Activated CD4-positive, alpha-beta T cell treated with anti-CD3 and anti-CD28 coated beads for 36 hours (primary cell): Measurements from ENCODE around the gene SLC24A3. TPM values are rescaled to one million over a fixed set of nuclear protein-coding genes. Genes with fewer than 3 reads are reported as not detected.

Source experiments
- ATAC-seq: fragments of 200-7000 bp; cut with Tn5 transposase; one replicate; pipeline ENCODE4 v1.10.0; 2021; ENCODE audit warnings: mild to moderate bottlenecking, moderate library complexity
- CTCF ChIA-PET: fragments of 350-600 bp; sonication (Branson Sonifier 250); formaldehyde crosslinking; loops from one replicate; lab custom pipeline; 2021; ENCODE audit warnings: antibody characterized with exemption; lab: Charles Lee
- POLR2A ChIA-PET: fragments of 350-600 bp; sonication (Branson Sonifier 250); formaldehyde crosslinking; loops from one replicate; lab custom pipeline; 2021; ENCODE audit warnings: antibody characterized with exemption, inconsistent platforms; lab: Charles Lee
- DNase-seq: peaks from one replicate; pipeline ENCODE4 v3.0.0-alpha.2; 2020
- H3K27ac Mint-ChIP-seq: one replicate; pipeline ENCODE4 v1.8.0; 2021; ENCODE audit warnings: mixed read lengths
- H3K27me3 Mint-ChIP-seq: one replicate; pipeline ENCODE4 v1.8.0; 2021; ENCODE audit warnings: mixed read lengths
- H3K36me3 Mint-ChIP-seq: one replicate; pipeline ENCODE4 v1.8.0; 2021; ENCODE audit warnings: low read depth, mixed read lengths
- H3K4me1 Mint-ChIP-seq: one replicate; pipeline ENCODE4 v1.8.0; 2021; ENCODE audit warnings: mixed read lengths
- H3K4me3 Mint-ChIP-seq: one replicate; pipeline ENCODE4 v1.8.0; 2021; ENCODE audit warnings: mild to moderate bottlenecking, moderate library complexity, mixed read lengths
- H3K9me3 Mint-ChIP-seq: one replicate; pipeline ENCODE4 v1.8.0; 2021; ENCODE audit warnings: low read depth, mixed read lengths
- intact Hi-C, 2 experiments: fragments of 100-400 bp; cut with DNase I in 1 of 2; cut with micrococcal nuclease in 1 of 2; formaldehyde crosslinking; loops; one replicate each; pipeline versions ENCODE4 v1.14.2 to v1.15.1; 2022 to 2024; cut with DNase I, micrococcal nuclease
- total RNA-seq, 2 experiments: library from RNA; stranded (reverse); gene quantifications; one replicate each; pipeline ENCODE4 v1.2.3, GENCODE V29; 2021

Gene SLC24A3
- total RNA-seq, 2 experiments from 2014 or later, result not detected

DNA sequence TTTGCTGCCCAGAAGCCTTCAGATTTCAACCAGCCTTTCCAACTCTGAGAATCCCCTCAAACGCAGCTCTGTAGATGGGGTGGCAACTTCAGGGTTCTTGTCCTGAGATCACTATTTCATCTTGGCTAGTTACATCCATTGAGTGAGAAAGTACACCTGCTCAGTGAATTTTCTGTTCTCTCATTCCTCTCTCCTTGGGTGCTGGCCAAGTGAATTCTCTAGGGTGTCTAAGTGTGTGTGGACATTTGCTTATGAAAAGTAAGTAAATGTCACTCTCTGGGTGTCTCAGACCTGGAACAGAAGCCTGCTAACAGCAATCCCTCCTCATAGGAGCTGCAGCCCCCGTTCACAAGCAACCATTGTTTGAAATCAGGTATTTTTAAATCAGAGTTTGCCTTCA is 549.4 kb downstream of the SLC24A3 start:
- POLR2A ChIA-PET, result no interaction called here
- CTCF ChIA-PET, result no interaction called here
- no peak overlapping the region for H3K27ac Mint-ChIP-seq
- DNase-seq (no peak), ATAC-seq (no peak)
- H3K36me3 Mint-ChIP-seq, result no peaks in the 10 kb centered on the region
- intact Hi-C loops, result no loop called here
- peaks cover 22% of the 10 kb centered on the region for H3K27me3 Mint-ChIP-seq
- no peaks in the 10 kb centered on the region for H3K9me3 Mint-ChIP-seq
- peaks cover 3% of the 10 kb centered on the region for H3K4me1 Mint-ChIP-seq
- no peak overlapping the region for H3K4me3 Mint-ChIP-seq

DNA sequence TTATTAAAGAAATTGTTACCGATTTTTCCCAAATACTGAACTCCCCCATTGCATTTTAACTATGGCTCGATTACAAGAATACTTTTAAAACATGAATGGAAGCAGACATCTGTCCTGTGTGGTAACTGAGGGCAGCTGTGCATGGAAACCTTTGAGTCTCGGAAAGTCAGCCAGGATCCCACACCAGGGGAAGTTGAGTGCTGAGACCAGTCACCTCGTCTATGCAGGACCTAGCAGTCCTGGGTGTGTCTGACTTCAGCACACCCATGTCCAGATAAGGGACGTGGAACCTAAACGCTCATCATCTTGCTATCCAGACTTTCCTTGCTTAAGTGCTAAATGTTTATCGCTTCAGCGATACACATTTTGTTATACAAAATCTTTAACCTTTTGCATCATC is 551.8 kb downstream of the SLC24A3 start:
- intact Hi-C loops, result no loop called here

DNA sequence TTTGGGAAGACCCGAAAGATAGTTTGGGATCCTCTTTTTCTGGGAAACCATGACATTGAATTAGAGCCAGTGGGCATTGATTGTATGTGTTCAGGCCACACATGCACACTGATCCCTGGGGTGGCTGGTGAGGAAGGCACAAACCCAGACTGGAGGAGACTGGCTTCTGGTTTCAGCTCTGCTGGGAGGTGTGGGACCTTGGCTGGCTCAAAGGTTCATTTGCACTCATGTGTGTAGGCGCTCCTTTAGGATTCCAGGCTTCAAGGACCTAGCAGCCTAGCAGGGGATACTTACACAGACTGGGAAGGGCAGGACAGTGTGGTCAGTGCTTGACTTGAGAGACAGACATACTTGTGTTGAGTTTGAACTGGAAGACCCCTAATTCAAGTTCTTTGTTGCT is 552.8 kb downstream of the SLC24A3 start:
- no peak for DNase-seq
- Mint-ChIP-seq H3K27me3 (peaks cover 14% of the 10 kb centered on the region), H3K27ac (no peak overlapping the region), H3K36me3 (no peaks in the 10 kb centered on the region), H3K4me3 (no peak overlapping the region), H3K9me3 (no peaks in the 10 kb centered on the region), H3K4me1 (no peaks in the 10 kb centered on the region)
- ATAC-seq, result no peak
- ChIA-PET CTCF (no interaction called here), POLR2A (no interaction called here)
- intact Hi-C loops, result no loop called here

More for the DNA sequence above, 551.8 kb downstream of the SLC24A3 start:
- Mint-ChIP-seq H3K36me3 (no peaks in the 10 kb centered on the region), H3K9me3 (no peaks in the 10 kb centered on the region), H3K4me1 (no peaks in the 10 kb centered on the region), H3K4me3 (no peak overlapping the region), H3K27ac (no peak overlapping the region), H3K27me3 (peaks cover 16% of the 10 kb centered on the region)
- CTCF ChIA-PET, result no interaction called here
- ATAC-seq (no peak), DNase-seq (no peak)
- POLR2A ChIA-PET, result no interaction called here

DNA sequence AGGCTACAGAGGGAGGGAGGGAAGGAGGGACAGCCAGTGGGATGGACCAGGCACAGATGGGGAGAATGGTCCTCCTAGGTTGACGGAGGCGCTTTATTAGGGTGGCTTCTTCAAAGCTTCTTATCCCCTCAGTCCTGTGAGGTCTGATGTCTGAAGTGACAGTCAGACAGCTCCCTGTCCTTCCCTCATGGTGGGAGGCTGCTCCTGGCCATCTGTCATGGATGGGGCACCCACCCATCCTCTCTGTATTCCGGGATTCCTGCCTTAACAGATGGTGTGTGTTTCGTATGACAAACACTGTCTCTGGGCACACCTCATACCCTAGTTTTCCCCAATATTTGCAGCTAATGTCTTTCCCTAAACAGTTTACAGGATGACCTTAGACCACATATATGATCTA is 553.5 kb downstream of the SLC24A3 start:
- Mint-ChIP-seq H3K27me3 (peaks cover 11% of the 10 kb centered on the region), H3K36me3 (no peaks in the 10 kb centered on the region), H3K27ac (no peak overlapping the region), H3K4me1 (no peaks in the 10 kb centered on the region), H3K9me3 (no peaks in the 10 kb centered on the region), H3K4me3 (no peak overlapping the region)
- POLR2A ChIA-PET, result no interaction called here
- CTCF ChIA-PET, result no interaction called here
- DNase-seq (no peak), ATAC-seq (no peak)
- intact Hi-C loops, result no loop called here

DNA sequence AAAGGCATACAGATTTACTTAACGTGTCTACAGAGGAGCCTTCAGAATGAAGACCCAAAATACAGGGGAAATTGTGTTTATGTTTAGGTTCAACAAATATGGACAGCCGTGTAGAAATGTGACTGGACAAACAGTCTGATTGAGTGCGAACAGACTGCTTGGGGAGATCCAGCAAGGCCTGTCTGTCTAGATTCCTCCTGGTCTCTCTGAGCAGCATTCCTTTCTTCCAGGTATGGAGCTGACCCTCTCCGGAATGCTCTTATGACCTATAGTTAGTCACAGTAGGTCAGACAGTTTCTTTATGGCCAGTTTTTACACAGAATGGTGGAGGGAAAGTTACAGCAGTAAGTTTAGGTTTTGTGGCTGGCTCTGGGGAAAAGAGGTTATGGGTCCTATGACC is 554.6 kb downstream of the SLC24A3 start:
- ChIA-PET CTCF (no interaction called here), POLR2A (no interaction called here)
- intact Hi-C loops, result no loop called here
- H3K36me3 Mint-ChIP-seq, result no peaks in the 10 kb centered on the region
- DNase-seq (no peak), ATAC-seq (no peak)
- no peaks in the 10 kb centered on the region for H3K9me3 Mint-ChIP-seq
- H3K4me1 Mint-ChIP-seq, result no peaks in the 10 kb centered on the region
- no peak overlapping the region for H3K27ac Mint-ChIP-seq
- peaks cover 16% of the 10 kb centered on the region for H3K27me3 Mint-ChIP-seq
- H3K4me3 Mint-ChIP-seq, result no peak overlapping the region

DNA sequence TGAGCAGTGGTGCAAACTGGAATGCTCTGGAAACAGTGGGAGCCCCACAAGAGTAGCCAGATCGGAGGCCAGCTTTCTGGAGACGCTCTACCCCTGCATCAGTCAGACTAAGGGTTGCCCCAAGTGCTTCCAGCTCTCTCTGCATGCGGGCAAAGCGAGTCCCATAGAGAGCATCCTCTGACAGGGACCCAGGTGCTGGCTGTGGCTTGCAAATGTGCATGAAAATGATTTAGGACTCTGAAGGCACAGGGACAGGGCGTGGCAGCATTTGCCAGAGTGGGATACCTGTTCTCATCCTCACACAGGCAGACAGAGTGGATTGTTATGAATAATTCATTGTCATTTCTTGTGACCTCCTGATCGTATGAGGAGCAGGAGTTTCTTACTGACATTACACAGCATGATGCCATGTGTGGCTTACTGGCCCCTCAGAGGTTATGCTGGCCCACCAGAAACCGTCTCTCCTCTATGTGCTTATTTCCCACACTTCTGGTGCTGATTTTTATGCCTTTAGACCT is 555.9 kb downstream of the SLC24A3 start:
- no peaks in the 10 kb centered on the region for H3K4me1 Mint-ChIP-seq
- peaks cover 15% of the 10 kb centered on the region for H3K27me3 Mint-ChIP-seq
- no peaks in the 10 kb centered on the region for H3K9me3 Mint-ChIP-seq
- ChIA-PET POLR2A (no interaction called here), CTCF (interaction anchor here (1.9 kb wide), 1 partner anchor 229 kb away, joined by 4 read pairs; no protein-coding TSS in a partner anchor)
- no peaks in the 10 kb centered on the region for H3K36me3 Mint-ChIP-seq
- no peak overlapping the region for H3K27ac Mint-ChIP-seq
- intact Hi-C loops, result no loop called here
- no peak overlapping the region for H3K4me3 Mint-ChIP-seq
- ATAC-seq (no peak), DNase-seq (no peak)

DNA sequence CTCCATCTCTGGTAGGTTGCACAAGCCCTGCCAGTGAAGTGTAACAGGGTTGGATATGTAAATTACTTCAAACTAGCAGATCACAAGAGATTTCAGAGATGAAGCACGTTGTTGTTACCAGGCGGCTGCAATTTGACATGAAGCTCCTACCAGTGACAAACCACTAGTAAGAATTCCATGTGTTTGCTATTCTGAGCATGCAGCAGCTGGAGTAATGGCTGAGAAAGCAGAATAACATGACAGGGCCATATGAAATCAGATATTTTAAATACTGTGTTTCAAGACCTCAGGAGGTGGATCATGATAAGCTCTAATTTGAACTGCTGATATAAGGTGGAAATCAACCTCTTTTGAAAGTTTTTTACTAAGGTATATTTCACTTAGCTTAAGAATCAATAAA is 557.1 kb downstream of the SLC24A3 start:
- Mint-ChIP-seq H3K4me3 (no peak overlapping the region), H3K27ac (no peak overlapping the region), H3K9me3 (no peaks in the 10 kb centered on the region), H3K4me1 (no peaks in the 10 kb centered on the region), H3K27me3 (peaks cover 17% of the 10 kb centered on the region), H3K36me3 (no peaks in the 10 kb centered on the region)
- ATAC-seq (no peak), DNase-seq (no peak)
- CTCF ChIA-PET, result interaction anchor here (0.7 to 1.9 kb wide), 4 partner anchors 10 to 228 kb away, joined by 4 read pairs; no protein-coding TSS in a partner anchor
- POLR2A ChIA-PET, result no interaction called here
- intact Hi-C loops, result no loop called here

DNA sequence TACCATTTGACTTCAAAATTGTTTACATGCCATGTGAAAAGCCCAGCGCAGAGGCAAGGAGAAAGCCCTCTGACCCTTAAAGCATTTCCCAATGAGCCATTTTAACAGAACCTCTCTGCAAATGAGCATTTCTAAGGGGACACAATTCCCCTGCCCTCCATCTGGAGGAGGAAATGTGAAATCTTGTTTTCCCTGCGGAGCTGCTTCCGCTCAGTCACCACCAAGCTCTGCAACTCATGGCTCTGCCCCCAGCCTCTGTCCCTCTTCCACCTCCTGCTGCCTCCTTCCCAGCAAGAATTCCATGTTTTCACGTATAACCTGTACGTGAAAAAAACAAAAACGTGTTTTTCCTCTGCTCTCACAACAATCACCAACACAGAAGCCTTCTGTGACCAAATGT is 557.9 kb downstream of the SLC24A3 start:
- Mint-ChIP-seq H3K27me3 (peaks cover 17% of the 10 kb centered on the region), H3K36me3 (no peaks in the 10 kb centered on the region), H3K27ac (no peak overlapping the region), H3K4me3 (no peak overlapping the region), H3K4me1 (no peaks in the 10 kb centered on the region), H3K9me3 (no peaks in the 10 kb centered on the region)
- ATAC-seq (no peak), DNase-seq (no peak)
- CTCF ChIA-PET, result interaction anchor here (0.8 to 1.9 kb wide), 3 partner anchors 9 to 227 kb away, joined by 4 read pairs; no protein-coding TSS in a partner anchor
- POLR2A ChIA-PET, result no interaction called here
- intact Hi-C loops, result no loop called here

DNA sequence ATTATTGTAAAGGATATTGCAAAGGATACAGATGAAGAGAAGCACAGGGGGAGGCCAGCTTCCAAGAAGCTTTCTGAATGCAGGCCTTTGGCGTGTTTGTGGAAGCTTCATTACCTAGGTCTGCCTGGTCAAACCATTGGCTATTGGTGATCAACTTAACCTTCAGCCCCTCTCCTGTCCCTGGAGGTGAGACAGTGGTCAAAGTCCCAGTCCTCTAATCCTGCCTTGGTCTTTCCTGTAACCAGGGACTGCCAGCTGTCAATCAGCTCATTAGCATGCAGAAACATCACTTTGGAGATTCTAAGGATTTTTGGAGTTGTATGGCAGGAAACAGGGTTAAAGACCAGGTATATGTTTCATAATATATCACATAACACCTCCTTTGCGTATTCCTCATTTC is 558.6 kb downstream of the SLC24A3 start:
- Mint-ChIP-seq H3K4me1 (no peaks in the 10 kb centered on the region), H3K27ac (no peak overlapping the region), H3K9me3 (no peaks in the 10 kb centered on the region), H3K4me3 (no peak overlapping the region), H3K27me3 (peaks cover 17% of the 10 kb centered on the region), H3K36me3 (no peaks in the 10 kb centered on the region)
- ChIA-PET CTCF (no interaction called here), POLR2A (no interaction called here)
- intact Hi-C loops, result no loop called here
- DNase-seq (no peak), ATAC-seq (no peak)
